ENCODE results near the gene PPIG.
"Not testable (repeated sequence)": the region's sequence is repeated elsewhere in the genome, so short reads cannot be mapped to it uniquely, and the experiment has no call there.

The PPIG gene

GRCh38 chr2:169584005-169584877 is at the start of gene PPIG:
Gene PPIG, plus strand, starts transcription at chr2:169584351. Its CDS starts 19,691 bp downstream, at chr2:169604042.
- Mint-ChIP-seq H3K27me3 (peaks cover under 1% of the 10 kb centered on the region), H3K9me3 (peaks cover 8% of the 10 kb centered on the region), H3K27ac (peak within 1 kb of the TSS; percentile 99), H3K4me3 (peak within 1 kb of the TSS; percentile 98), H3K36me3 (ENCODE audit: low read depth) (peaks cover 23% of the 10 kb centered on the region), H3K4me1 (ENCODE audit: low read depth) (peaks cover 11% of the 10 kb centered on the region)
- intact Hi-C loops (cut with micrococcal nuclease), result loop anchor here (1.0 to 10.0 kb wide), 3 partner anchors 11 to 211 kb away; partner anchors contain the start of genes CFAP210, FASTKD1, PHOSPHO2 and SSB

GRCh38 chr2:169539460-169539859 is 44.7 kb upstream of the PPIG start:
- H3K36me3 Mint-ChIP-seq (ENCODE audit: low read depth), result peaks cover 84% of the 10 kb centered on the region
- H3K27me3 Mint-ChIP-seq; H3K9me3 Mint-ChIP-seq; H3K4me1 Mint-ChIP-seq (ENCODE audit: low read depth); intact Hi-C loops (cut with micrococcal nuclease); H3K27ac Mint-ChIP-seq; H3K4me3 Mint-ChIP-seq: not testable (repeated sequence)

DNA sequence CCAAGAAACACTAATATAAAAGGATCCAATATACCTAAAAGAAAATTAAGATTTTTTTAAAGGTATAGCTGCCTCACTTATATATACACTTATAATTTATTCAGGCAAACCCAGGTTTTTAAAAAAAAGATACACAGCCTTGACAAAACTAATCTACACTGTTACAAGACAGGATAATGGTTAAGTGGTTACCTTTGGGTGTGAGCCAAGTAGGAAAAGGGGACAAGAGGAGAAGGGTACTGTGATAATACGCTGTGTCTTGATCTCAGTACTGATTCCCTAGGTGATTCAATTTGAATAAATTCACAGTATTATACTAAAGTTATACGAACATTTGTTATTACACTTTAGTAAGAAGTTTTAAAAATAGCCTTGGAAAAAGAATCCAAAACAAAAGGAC is 44.0 kb upstream of the PPIG start:
- no peak overlapping the region for H3K27ac Mint-ChIP-seq
- H3K9me3 Mint-ChIP-seq, result no peaks in the 10 kb centered on the region
- H3K36me3 Mint-ChIP-seq (ENCODE audit: low read depth), result peaks cover 84% of the 10 kb centered on the region

GRCh38 chr2:169542433-169542832 is 41.7 kb upstream of the PPIG start:
- Mint-ChIP-seq H3K4me1 (ENCODE audit: low read depth) (peaks cover 6% of the 10 kb centered on the region), H3K27me3 (no peaks in the 10 kb centered on the region), H3K4me3 (no peak overlapping the region), H3K36me3 (ENCODE audit: low read depth) (peaks cover 88% of the 10 kb centered on the region), H3K27ac (no peak overlapping the region), H3K9me3 (no peaks in the 10 kb centered on the region)
- intact Hi-C loops (cut with micrococcal nuclease), result no loop called here

More for the DNA sequence above, 44.0 kb upstream of the PPIG start:
- Mint-ChIP-seq H3K27me3 (no peaks in the 10 kb centered on the region), H3K4me1 (ENCODE audit: low read depth) (peaks cover 6% of the 10 kb centered on the region), H3K4me3 (no peak overlapping the region)
- intact Hi-C loops (cut with micrococcal nuclease), result no loop called here

- Mint-ChIP-seq H3K27me3 (no peaks in the 10 kb centered on the region), H3K27ac (no peak overlapping the region), H3K4me3 (no peak overlapping the region), H3K4me1 (ENCODE audit: low read depth) (peaks cover 3% of the 10 kb centered on the region), H3K9me3 (no peaks in the 10 kb centered on the region), H3K36me3 (ENCODE audit: low read depth) (peaks cover 99% of the 10 kb centered on the region)
- intact Hi-C loops (cut with micrococcal nuclease), result no loop called here
Observed at GRCh38 chr2:169546756-169547155, 37.4 kb upstream of the PPIG start.

DNA sequence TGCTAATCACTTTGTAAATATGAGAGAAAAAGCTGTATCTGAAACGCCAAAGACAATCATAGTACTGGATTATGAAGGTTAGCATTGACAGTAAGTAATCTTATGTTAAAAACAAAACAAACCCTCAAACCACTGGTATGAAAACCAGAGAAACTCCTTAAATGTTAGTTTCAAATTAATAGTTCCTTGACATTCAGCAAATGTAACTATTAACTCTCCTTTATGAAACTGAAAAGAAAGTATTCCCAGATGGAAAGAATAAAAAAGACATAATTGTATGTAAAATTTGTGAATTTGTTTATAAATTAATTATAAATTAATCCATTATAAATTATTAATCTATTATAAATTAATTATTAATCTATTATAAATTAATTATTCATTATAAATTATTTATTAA is 22.8 kb upstream of the PPIG start:
- Mint-ChIP-seq H3K9me3 (no peaks in the 10 kb centered on the region), H3K4me3 (no peak overlapping the region), H3K4me1 (ENCODE audit: low read depth) (no peaks in the 10 kb centered on the region), H3K27ac (no peak overlapping the region), H3K36me3 (ENCODE audit: low read depth) (peaks cover 64% of the 10 kb centered on the region), H3K27me3 (no peaks in the 10 kb centered on the region)
- intact Hi-C loops (cut with micrococcal nuclease), result no loop called here

DNA sequence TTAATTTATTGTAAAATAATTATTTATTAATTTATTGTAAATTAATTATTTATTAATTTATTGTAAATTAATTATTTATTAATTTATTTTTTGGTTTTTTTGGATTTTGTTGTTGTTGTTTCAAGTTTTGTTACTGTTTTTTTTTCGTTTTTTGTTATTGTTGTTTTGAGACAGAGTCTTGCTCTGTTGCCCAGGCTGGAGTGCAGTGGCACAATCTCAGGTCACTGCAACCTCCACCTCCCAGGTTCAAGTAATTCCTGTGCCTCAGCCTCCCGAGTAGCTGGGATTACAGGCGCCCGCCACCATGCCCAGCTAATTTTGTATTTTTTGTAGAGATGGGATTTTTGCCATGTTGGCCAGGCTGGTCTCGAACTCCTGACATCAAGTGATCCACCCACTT is 22.1 kb upstream of the PPIG start:
- peaks cover 56% of the 10 kb centered on the region for H3K36me3 Mint-ChIP-seq (ENCODE audit: low read depth)
- H3K27me3 Mint-ChIP-seq; H3K27ac Mint-ChIP-seq; H3K4me1 Mint-ChIP-seq (ENCODE audit: low read depth); H3K4me3 Mint-ChIP-seq; H3K9me3 Mint-ChIP-seq; intact Hi-C loops (cut with micrococcal nuclease): not testable (repeated sequence)

DNA sequence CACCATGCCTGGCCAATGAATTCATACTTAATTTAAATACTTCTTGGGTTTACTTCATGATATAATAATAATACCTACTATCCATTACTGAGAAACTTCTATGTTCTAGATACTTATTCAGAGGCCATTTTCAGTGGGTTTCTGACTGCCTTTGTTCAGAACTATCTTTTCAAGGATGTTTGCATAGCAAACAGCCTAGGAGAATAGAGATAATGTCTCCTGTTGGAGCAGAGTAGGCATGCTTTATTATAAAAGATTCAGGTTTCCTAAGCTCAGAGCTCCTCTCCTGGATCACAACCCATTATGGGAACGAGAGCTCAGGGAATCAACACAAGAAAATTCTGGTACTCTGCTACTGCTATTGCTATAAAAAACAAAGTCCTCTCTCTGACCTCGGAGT is 21.6 kb upstream of the PPIG start:
- Mint-ChIP-seq H3K27me3 (no peaks in the 10 kb centered on the region), H3K9me3 (no peaks in the 10 kb centered on the region), H3K36me3 (ENCODE audit: low read depth) (peaks cover 58% of the 10 kb centered on the region), H3K27ac (no peak overlapping the region), H3K4me3 (no peak overlapping the region), H3K4me1 (ENCODE audit: low read depth) (no peaks in the 10 kb centered on the region)
- intact Hi-C loops (cut with micrococcal nuclease), result no loop called here

- Mint-ChIP-seq H3K36me3 (ENCODE audit: low read depth) (peaks cover 70% of the 10 kb centered on the region), H3K27ac (no peak overlapping the region), H3K9me3 (no peaks in the 10 kb centered on the region), H3K4me3 (no peak overlapping the region), H3K4me1 (ENCODE audit: low read depth) (peaks cover 10% of the 10 kb centered on the region), H3K27me3 (no peaks in the 10 kb centered on the region)
- intact Hi-C loops (cut with micrococcal nuclease), result no loop called here
Observed at GRCh38 chr2:169565686-169566085, 18.5 kb upstream of the PPIG start.

DNA sequence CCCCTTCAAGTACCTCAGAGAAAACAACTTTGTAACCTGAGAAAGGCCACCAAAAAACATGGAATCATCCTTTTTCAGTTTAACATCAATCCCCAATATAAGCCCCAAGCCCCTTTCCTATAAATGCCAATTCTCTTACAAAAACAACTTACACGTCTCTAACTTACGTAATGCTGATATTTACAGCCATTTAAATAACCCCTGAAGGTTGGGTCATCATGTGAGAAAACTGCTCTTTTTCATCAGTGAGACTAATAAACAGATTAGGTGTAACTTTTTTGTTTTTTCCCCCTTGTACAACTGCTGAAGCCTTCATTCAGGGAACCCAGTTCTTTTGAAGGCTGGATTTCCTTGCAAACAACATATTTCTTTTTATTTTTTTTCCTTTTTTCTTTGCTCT is 14.2 kb upstream of the PPIG start:
- intact Hi-C loops (cut with micrococcal nuclease), result no loop called here
- Mint-ChIP-seq H3K4me3 (no peak overlapping the region), H3K27me3 (no peaks in the 10 kb centered on the region), H3K36me3 (ENCODE audit: low read depth) (peaks cover 60% of the 10 kb centered on the region), H3K4me1 (ENCODE audit: low read depth) (peaks cover 20% of the 10 kb centered on the region), H3K9me3 (no peaks in the 10 kb centered on the region), H3K27ac (no peak overlapping the region)

DNA sequence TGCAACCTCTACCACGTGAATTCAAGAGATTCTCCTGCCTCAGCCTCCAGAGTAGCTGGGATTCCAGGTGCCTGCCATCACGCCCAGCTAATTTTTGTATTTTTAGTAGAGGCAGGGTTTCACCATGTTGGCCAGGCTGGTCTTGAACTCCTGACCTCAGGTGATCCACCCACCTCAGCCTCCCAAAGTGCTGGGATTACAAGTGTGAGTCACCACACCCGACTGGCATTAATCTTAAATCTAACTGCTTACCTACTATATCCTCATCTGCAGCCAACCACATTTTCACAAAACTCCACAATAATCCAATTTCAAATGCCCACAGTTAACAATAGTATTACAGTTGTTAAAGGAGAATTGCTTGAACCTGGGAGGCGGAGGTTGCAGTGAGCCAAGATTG is 13.4 kb upstream of the PPIG start:
- H3K4me3 Mint-ChIP-seq; H3K27me3 Mint-ChIP-seq; intact Hi-C loops (cut with micrococcal nuclease); H3K27ac Mint-ChIP-seq; H3K9me3 Mint-ChIP-seq: not testable (repeated sequence)
- Mint-ChIP-seq H3K4me1 (ENCODE audit: low read depth) (peaks cover 20% of the 10 kb centered on the region), H3K36me3 (ENCODE audit: low read depth) (peaks cover 53% of the 10 kb centered on the region)

GRCh38 chr2:169571571-169571970 is 12.6 kb upstream of the PPIG start:
- Mint-ChIP-seq H3K27me3 (peaks cover 2% of the 10 kb centered on the region), H3K9me3 (no peaks in the 10 kb centered on the region), H3K27ac (no peak overlapping the region), H3K36me3 (ENCODE audit: low read depth) (peaks cover 48% of the 10 kb centered on the region), H3K4me3 (no peak overlapping the region), H3K4me1 (ENCODE audit: low read depth) (peaks cover 20% of the 10 kb centered on the region)
- intact Hi-C loops (cut with micrococcal nuclease), result no loop called here

DNA sequence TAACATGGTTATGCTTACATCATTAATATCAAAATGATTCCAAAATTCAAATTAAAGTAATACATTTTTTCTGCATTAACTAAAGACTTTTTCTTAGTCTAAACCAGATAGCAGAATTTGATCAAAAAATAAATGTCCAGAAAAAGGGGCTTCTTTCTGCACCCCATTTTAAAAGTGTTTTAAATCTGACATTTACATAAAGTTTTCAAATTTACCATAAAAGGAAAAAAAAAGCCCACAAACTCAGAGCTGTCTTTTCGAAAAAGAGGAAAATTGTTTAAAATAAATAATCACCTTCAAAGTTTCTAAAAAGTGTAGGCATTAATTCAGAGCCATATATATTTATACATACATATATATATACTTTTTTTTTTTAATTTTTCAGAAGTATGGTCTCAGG is 12.0 kb upstream of the PPIG start:
- Mint-ChIP-seq H3K4me3 (no peak overlapping the region), H3K27me3 (peaks cover 2% of the 10 kb centered on the region), H3K9me3 (no peaks in the 10 kb centered on the region), H3K4me1 (ENCODE audit: low read depth) (peaks cover 20% of the 10 kb centered on the region), H3K27ac (no peak overlapping the region), H3K36me3 (ENCODE audit: low read depth) (peaks cover 48% of the 10 kb centered on the region)
- intact Hi-C loops (cut with micrococcal nuclease), result loop anchor here (2.0 kb wide), 1 partner anchor 93 kb away; the partner anchor contains the start of gene BBS5

GRCh38 chr2:169572821-169573159 is 11.4 kb upstream of the PPIG start:
- H3K4me3 Mint-ChIP-seq, result peak overlapping the region; percentile 92

More at GRCh38 chr2:169572821-169573159, 11.4 kb upstream of the PPIG start:
- intact Hi-C loops (cut with micrococcal nuclease), result loop anchor here (1.0 to 2.0 kb wide), 2 partner anchors 12 to 94 kb away; partner anchors contain the start of genes BBS5 and PPIG
- H3K27ac Mint-ChIP-seq, result peak overlapping the region; percentile 90
- H3K9me3 Mint-ChIP-seq, result no peaks in the 10 kb centered on the region
- H3K36me3 Mint-ChIP-seq (ENCODE audit: low read depth), result peaks cover 43% of the 10 kb centered on the region
- peaks cover 4% of the 10 kb centered on the region for H3K27me3 Mint-ChIP-seq
- peaks cover 20% of the 10 kb centered on the region for H3K4me1 Mint-ChIP-seq (ENCODE audit: low read depth)
